ENCODE measurements around the gene AP3B1.

Gene AP3B1

GRCh38 chr5:78064941-78065472, 229.5 kb downstream of the AP3B1 start:
- Histone ChIP-seq H3K4me3 (ENCODE audit: low read depth, low read length, poor library complexity, severe bottlenecking) (no peak overlapping the region), H2AFZ (ENCODE audit: low read length) (no peak overlapping the region), H3K9me2 (ENCODE audit: low read depth, low read length) (no peaks in the 10 kb centered on the region), H3K36me3 (ENCODE audit: insufficient read depth, low read length) (no peaks in the 10 kb centered on the region), H3K27me3 (ENCODE audit: insufficient read depth, low read length) (no peaks in the 10 kb centered on the region), H3K4me1 (ENCODE audit: insufficient read depth, low read length, severe bottlenecking) (no peaks in the 10 kb centered on the region), H4K20me1 (ENCODE audit: insufficient read depth, low read length) (no peaks in the 10 kb centered on the region), H3K79me2 (ENCODE audit: insufficient read depth, low read length) (no peaks in the 10 kb centered on the region), H3F3A (ENCODE audit: insufficient read depth, low read length) (no peaks in the 10 kb centered on the region), H3K27ac (ENCODE audit: low read depth, low read length, poor library complexity, severe bottlenecking) (no peak overlapping the region), H3K4me2 (ENCODE audit: low read length) (no peak overlapping the region), H3K9me3 (ENCODE audit: low read length) (no peaks in the 10 kb centered on the region), H3K9ac (ENCODE audit: low read length) (no peak overlapping the region)
- TF ChIP-seq EZH2 (IDR thresholded peaks at IDR 0.05; ENCODE audit: borderline replicate concordance, low read length), result no peak
- TF ChIP-seq CTCF (IDR thresholded peaks at IDR 0.05; ENCODE audit: low read length), result no peak

- Histone ChIP-seq H2AFZ (ENCODE audit: low read length) (no peak overlapping the region), H3K27ac (ENCODE audit: low read depth, low read length, poor library complexity, severe bottlenecking) (no peak overlapping the region), H3K9me2 (ENCODE audit: low read depth, low read length) (no peaks in the 10 kb centered on the region), H3K27me3 (ENCODE audit: insufficient read depth, low read length) (no peaks in the 10 kb centered on the region), H3K36me3 (ENCODE audit: insufficient read depth, low read length) (no peaks in the 10 kb centered on the region; the same call in 1 of the 2 replicates), H3K9ac (ENCODE audit: low read length) (no peak overlapping the region), H3K4me3 (ENCODE audit: low read depth, low read length, poor library complexity, severe bottlenecking) (no peak overlapping the region), H3K4me1 (ENCODE audit: insufficient read depth, low read length, severe bottlenecking) (no peaks in the 10 kb centered on the region), H4K20me1 (ENCODE audit: insufficient read depth, low read length) (no peaks in the 10 kb centered on the region), H3K79me2 (ENCODE audit: insufficient read depth, low read length) (no peaks in the 10 kb centered on the region), H3K9me3 (ENCODE audit: low read length) (no peaks in the 10 kb centered on the region), H3K4me2 (ENCODE audit: low read length) (no peak overlapping the region), H3F3A (ENCODE audit: insufficient read depth, low read length) (no peaks in the 10 kb centered on the region)
- TF ChIP-seq CTCF (IDR thresholded peaks at IDR 0.05; ENCODE audit: low read length), result no peak
- TF ChIP-seq EZH2 (IDR thresholded peaks at IDR 0.05; ENCODE audit: borderline replicate concordance, low read length), result no peak
These were observed 231.0 kb downstream of the AP3B1 start for GRCh38 chr5:78063495-78063894.

DNA sequence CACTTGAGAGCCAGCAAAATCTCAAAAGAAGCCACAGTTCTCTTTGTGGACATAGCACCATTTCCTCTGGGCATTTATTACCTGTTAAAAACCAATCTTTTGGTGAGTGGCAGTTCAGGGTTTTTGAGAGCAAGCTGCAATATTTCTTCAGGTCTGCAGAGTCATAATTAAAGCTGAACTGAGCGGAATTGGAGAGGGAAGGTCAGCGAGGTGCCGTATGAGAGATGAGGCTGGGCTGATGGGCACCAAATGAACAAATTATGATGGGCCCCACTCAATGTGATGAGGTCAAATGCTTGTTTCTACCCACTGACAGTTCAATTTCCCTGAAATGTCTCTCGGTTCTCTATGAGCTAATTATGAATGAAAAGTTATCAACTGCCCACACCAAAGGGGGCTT, 231.9 kb downstream of the AP3B1 start:
- no peaks in the 10 kb centered on the region for H4K20me1 ChIP-seq (ENCODE audit: insufficient read depth, low read length)
- no peak overlapping the region for H3K9ac ChIP-seq (ENCODE audit: low read length)

More for the DNA sequence above, 231.9 kb downstream of the AP3B1 start:
- no peaks in the 10 kb centered on the region for H3K4me1 ChIP-seq (ENCODE audit: insufficient read depth, low read length, severe bottlenecking)
- no peaks in the 10 kb centered on the region for H3K27me3 ChIP-seq (ENCODE audit: insufficient read depth, low read length)
- no peak overlapping the region for H2AFZ ChIP-seq (ENCODE audit: low read length)
- H3F3A ChIP-seq (ENCODE audit: insufficient read depth, low read length), result no peaks in the 10 kb centered on the region
- H3K4me2 ChIP-seq (ENCODE audit: low read length), result no peak overlapping the region
- H3K36me3 ChIP-seq (ENCODE audit: insufficient read depth, low read length), result no peaks in the 10 kb centered on the region; the same call in 1 of the 2 replicates
- H3K27ac ChIP-seq (ENCODE audit: low read depth, low read length, poor library complexity, severe bottlenecking), result no peak overlapping the region
- no peak overlapping the region for H3K4me3 ChIP-seq (ENCODE audit: low read depth, low read length, poor library complexity, severe bottlenecking)
- no peaks in the 10 kb centered on the region for H3K9me2 ChIP-seq (ENCODE audit: low read depth, low read length)
- H3K9me3 ChIP-seq (ENCODE audit: low read length), result no peaks in the 10 kb centered on the region
- no peaks in the 10 kb centered on the region for H3K79me2 ChIP-seq (ENCODE audit: insufficient read depth, low read length)
- TF ChIP-seq CTCF (IDR thresholded peaks at IDR 0.05; ENCODE audit: low read length) (no peak), EZH2 (IDR thresholded peaks at IDR 0.05; ENCODE audit: borderline replicate concordance, low read length) (no peak)

All from OCI-LY1 (cell line).